HG03108 (cell line): Measurements from ENCODE around the gene CCDC82.

Experiments used
- ATAC-seq: cut with Tn5 transposase; IDR thresholded peaks from one replicate; pipeline ENCODE4 v1.9.1; 2021; ENCODE audit warnings: moderate library complexity; ENCODE audit not compliant: unreplicated experiment

CCDC82 gene

DNA sequence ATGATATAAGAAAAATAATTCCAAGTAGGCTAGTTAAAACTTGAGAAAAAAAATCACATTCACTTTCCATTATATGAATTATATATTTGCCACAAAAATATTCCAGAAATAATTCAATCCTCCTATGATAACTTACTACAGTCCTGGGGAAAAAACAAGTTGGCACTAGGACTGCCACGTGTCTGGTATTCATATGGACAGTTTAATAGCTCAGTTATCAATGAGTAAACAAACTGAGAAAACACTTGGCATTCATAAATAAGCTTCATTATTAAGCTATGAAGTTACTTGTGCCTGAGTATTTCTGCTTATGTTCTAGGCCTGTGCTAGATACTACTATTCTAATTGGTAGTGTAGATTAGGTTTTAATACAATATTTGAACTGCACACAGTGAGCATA, 24.2 kb downstream of the CCDC82 start:
- ATAC-seq, result no peak

DNA sequence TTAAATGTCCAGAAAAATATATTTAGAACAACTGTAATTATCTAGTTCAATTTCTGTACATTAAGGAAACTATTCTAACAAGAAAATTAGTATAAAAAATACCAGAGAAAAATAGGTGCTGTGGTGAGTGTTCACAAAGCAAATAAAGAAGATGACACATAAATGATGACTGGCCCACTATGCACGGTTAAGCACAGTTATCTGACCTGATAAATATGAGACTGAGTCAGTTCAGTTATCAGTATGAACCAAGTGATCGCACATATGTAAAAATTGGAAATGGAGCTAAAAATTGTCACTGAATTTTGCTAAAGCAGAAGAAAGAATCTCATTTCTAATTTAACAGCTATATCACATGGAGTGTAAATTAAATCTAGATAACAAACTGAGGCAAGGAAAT, 27.9 kb downstream of the CCDC82 start:
- no peak for ATAC-seq

DNA sequence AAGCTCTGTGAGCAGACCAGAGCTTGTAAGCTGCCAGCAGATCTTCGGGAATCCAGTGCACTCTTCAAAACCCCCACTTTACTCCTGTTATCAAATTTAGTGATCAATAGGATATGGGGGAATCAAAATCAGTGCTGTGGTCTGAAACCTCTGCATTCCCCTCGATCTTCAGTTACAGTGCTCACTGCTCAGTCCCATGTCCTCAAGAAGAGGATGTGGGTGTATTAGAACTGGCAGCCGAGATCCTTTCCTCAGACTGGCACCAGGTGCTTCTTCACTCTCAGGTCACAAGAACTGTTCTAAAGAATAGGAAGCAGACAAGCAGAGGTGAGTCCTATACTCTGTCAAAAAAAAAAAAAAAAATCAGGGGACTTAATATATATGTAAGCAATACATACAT, 31.4 kb downstream of the CCDC82 start:
- ATAC-seq, result no peak

DNA sequence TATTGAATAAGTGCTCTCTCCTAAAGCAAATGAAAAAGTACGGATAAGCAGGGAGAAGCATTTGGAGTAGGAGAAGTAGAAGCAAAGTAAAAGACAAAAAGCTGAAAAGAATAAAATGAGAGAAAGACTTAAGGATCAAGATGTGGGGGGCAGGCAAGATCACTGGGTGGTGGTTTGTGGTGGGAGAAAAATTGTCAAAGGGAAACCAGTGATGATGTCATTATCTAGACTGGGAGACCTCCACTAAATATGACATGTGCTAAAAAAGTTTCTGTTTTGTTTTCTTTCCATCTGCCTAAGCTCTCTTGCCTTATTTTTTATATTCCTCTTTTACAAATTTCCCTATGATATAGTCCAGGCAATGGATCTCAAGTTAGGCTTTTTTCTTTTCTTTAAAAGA, 31.9 kb downstream of the CCDC82 start:
- no peak for ATAC-seq

DNA sequence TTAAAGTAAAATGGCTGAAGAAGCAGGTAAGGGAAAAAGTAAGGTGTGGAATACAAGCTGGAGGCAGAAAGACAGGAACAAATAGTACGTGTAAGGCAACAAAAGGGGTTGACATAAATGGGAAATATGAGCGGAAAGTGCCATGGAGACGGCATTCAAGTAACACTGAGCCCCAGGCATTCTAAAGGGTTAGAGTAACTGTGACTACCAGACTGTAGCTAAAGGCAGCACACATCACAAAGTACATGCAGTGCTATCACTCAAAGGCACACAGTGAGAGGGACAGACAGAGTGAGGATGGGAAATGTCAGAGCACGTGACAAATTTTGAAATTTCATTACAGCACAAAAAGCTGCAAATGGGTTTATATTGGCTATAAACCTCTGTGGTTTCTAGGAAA, 32.9 kb downstream of the CCDC82 start:
- ATAC-seq, result no peak

DNA sequence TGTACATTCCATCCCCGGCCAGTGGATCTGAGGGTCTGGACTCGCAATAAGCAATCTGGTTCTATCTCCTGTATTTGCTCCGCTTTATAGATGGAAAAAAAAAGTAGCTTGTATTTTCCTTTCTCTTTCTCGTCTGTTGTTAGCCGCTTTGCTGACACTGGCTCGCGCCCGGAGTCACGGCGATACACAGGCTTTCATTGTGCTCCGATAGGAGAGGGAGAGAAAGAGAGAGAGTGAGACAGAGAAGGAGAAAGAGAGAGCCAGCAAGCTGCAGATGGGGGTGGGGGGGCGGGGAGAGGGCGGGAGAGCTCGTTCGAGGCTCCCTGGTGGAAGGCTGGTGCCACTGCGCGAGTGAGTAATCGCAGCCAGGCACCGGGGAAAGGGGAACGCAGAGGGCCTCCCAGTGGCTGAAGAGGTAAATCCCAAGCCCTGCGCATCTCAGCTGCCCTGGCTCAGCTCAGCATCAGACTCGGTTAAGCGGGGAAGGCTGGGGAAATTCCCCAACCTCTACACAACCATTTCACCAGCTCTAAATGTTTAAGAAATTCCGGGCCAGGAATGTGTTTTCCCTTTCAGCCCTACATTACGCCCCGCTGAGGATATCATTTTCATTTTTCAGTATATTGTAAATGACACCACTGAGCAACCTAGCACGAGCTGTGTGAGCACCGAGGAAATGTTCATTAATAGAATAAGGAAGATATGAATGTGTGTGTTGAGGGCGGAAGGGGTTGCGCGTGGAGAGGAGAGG, 46.6 kb downstream of the CCDC82 start, which contains the start of gene MAML2:
TSS of gene MAML2 (minus strand) at position 235 of the 751 bp plus-strand sequence. CDS start 1,300 bp downstream, outside the sequence.
- peak; percentile 75 for ATAC-seq

DNA sequence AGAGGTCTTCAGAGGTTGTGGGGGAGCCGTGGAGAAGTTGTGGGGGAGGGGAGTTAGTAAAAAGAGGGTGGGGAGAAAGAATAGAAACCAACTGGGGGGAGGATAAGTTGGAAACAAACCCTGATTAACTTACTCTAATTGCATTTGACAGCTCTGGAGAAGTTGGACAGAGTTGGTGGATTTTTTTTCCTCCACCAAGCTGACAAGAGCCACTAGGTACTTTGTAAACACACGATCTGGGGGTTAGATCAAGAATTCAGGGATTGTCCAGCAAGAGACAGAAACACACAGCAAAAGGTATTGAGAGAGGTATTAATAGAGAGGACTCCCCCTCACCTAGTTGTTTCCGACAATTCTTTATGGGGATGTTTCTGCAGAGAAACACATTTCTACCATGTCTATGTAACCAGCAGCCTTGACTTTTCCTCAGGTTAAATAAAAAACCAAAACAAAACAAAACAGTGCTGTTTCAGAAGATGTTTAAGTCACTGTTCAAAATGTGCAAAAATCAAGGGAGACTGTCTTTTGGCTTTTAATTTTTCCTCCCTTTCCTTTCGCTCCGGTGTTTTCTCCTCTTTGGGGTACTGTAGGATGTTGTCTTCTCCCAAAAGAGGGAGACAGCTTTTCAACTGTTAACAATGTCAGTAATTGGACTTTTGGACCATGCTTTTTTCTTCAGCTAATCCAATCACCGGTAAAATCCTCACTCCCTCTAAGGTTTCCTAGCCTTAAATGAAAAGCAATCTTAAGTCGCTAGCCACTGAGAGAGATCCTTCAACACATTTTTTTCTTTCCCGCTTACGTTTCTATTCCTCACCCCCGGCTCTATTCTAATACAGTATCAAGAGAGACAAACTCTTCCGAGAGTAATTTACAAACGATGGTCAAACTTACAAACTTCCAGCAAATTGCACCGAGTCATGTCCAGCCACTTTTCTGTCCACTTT, 47.4 kb downstream of the CCDC82 start:
- no peak for ATAC-seq

DNA sequence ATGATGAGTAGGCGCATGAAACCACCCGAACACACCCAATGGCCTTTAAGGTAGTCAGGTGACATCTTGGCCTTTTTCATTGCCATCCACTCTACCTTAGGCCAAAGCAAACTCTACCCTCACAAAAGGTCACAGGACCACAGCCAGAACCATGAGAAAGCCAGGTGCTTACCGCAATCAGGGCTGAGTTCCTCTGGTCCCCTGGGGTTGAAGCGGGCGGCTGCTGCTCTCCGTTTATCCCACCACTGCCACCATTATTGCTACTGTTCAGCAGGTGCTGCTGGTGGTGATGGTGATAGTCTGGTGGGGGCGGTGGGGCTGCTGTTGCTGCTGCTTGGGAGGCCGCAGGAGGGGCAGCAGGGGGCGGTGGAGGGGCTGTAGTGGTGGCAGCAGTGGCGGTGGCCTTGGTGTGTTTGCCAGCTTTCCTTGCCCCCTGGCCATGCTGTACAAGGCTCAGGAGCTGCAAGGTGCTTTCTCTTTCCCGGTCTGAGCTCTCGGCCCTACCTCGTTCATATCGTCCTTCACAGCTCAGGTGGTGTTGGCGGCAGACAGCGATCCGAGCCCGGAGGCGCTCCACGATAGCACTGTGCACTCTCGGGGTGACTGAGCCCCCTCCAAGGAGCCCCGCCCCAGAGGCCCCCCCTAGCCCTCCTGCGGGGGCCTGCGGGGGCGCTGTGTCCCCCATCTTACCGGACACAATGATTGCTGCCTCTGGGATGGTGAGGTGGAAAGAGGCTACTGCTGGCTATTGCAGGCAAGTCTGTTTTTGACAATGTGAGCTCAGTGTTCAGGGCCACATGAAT, 48.3 kb downstream of the CCDC82 start:
- ATAC-seq, result peak; percentile 31

DNA sequence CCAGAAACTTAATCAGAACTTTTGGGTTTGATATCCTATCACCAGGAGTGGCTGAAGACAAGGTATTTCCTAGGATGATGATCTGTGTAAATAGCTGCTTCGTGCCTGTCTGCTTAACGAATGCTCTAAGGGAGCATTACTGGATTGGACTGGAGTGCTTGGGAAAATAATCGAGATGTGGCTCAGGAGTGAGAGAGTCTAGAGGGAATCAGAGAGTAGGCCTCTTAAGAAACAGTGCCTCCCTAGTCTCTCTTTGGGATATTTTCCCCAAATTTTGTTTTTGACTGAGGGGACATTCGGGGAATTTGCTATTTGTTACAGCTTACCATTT, 49.2 kb downstream of the CCDC82 start:
- no peak for ATAC-seq

DNA sequence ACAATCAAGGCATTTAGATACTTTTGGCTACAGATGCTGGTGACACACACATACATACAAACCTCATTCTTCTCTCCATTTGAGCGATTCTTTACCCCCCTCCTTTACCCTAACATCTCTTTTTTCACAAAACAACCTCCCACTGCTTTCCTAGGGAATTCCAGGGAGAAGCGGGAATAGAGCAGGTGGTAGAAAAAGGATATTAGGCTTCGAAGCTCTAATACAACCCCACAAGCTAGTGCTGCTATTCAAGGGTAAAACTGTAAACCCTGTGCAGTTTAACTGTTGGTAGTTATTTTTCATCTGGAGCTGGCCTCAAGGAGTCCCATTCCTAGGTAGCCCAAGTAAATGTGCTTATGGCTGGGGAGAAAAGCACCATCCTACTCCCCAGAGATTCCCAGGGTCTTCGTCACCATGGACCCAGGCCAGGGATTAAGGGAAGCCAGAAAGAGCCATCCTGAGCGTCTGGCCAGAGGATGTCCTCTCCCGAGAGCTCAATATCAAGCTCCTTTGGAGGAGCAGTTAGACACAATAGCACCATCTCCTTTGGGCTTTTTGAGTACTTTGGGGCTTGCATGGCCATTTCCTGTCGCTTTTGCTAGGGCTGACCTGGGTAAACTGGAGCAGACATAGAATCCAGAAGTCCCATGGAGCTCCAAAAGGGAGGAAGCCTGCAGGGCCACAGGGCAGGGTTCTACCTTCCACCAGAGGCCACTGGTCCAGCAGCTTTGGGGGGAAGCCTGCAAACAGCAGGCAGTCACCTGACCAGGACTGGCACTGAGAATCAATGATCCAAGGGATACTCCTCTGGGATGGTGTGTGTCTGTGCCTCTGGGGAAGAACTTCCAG, 49.8 kb downstream of the CCDC82 start:
- no peak for ATAC-seq

DNA sequence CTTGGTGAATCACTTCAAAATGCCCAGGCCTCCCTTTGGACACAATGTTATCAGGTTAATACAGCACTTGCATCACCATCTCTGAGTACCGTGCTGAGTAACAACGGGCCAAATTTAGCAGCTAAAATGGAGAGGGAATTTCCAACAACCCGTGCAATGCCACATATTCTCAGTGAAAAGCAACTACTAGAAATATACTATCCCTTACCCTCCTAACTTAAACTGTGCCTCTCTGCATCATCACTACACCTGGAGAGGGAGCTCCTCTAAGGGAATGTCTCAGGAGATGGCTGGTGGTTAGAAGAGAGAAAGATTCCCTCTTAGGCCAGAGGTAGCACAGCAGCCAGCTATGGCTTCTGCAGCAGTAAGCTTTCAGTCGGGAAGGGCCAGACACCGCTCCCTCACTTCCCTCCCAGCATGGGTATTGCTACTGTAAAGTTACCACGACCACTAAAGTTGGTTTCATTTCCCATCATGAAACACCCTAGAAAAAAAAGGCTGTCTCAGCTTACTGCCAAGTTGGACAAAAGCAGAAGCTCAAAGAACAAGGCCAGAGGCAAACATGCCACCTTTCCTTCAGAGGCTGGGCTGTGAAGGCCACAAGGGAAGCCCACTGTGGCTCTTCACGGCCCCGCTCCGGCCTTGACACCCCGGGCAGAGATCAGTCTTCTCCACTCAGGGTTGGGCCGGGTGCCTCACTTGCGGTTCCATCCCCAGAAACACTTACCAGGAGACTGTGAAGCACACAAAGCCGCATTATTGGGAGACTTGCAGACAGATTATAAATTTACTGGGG, 50.6 kb downstream of the CCDC82 start:
- peak; percentile 35 for ATAC-seq

DNA sequence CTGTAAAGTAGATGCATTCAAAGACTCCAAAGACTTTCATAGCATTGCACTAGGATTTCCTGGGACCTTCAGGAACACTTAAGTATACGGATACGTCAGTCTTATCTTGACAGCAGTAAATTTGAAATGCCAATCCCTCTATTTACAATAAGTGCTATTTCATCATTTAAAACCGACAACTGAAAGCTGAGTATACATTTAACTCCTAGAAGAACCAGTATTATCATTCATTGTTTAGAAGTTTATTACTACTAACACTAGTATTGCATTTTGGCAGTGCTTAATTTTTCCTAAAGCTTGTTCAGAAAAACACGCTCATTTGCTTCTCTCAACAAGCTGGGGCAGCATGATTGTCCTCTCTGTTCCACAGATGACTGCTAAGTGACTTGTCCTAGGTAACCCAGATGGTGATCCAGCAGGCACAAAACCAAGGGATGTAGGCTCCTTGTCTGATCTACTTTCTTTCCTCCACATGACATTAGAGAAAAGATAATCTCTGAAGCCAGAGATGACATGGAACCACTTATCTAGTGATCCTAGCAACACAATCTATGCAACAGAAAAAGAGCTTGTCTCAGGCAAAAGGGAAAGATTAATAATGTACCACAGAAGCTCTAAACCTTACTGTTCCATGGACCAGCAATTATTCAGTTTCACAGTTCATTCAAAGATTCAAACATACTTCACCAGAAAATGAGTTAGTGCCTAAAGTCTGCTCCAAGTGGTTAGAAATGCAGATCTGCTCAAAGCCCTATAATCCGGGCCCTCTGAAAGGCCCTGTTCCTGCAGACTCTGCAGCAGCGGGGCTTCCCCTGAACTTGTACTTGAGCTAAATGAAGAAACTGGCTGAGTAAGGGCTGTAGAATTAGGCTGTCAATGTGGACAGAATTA, 51.9 kb downstream of the CCDC82 start:
- peak; percentile 33 for ATAC-seq

DNA sequence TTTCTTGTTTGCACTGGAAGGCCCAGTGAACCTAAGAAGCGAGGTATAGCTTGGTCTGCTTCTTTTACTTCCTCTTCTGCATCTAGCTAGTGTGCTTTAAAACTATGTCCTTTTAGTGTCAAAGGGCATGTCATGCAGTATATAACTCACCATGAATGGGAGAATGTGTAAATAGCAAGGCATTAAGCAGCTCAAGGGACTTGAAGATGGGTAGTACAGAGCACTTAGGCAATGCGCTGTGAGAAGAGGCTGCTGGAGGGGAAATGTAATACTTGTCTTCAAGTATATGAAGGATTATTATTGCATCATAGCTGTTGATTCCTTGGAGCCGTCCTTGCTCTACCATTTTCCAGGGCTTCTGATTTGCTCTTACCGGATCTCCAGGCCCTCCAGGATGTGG, 54.3 kb downstream of the CCDC82 start:
- no peak for ATAC-seq

DNA sequence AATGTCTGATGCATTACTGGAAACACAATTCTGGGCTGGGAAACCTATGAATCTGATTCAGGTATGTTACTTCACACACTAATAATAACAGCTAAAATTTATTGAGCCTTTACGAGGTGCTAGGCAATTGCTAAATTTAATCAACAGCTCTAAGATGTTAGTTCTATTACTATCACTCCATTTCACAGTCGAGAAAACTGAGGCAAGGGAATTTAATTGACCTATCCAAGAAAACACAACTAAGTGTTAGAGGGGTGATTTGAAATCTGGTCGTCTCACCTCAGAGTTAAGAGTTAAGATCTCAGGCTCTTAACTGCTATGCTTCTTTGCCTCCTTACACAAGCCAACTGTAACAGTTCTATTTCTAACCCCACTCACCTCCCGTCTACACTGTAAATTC, 55.5 kb downstream of the CCDC82 start:
- no peak for ATAC-seq

DNA sequence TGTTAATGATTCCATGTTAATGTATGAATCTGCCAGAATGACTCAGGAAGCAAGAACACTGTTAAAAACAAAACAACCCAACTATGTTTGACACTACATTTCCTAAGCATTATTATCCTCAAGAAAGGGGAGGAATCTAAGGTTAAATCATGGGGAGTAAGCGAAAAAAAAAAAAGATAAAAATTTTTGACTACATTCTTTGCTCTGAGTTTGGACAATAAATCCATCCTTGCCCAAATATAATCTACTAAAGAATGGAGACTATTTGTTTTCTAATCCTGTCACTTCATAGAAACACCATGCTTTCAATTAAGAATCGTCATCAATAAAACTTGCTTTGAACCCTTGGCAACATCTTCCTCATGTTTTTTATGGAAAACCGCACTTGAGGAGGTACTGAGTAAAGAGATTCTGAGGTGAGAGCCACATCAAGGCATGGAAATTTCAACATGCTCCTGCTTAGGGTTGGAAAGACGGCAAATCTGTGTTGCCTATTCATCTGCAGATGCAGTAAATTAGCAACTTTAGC, 56.5 kb downstream of the CCDC82 start:
- no peak for ATAC-seq

DNA sequence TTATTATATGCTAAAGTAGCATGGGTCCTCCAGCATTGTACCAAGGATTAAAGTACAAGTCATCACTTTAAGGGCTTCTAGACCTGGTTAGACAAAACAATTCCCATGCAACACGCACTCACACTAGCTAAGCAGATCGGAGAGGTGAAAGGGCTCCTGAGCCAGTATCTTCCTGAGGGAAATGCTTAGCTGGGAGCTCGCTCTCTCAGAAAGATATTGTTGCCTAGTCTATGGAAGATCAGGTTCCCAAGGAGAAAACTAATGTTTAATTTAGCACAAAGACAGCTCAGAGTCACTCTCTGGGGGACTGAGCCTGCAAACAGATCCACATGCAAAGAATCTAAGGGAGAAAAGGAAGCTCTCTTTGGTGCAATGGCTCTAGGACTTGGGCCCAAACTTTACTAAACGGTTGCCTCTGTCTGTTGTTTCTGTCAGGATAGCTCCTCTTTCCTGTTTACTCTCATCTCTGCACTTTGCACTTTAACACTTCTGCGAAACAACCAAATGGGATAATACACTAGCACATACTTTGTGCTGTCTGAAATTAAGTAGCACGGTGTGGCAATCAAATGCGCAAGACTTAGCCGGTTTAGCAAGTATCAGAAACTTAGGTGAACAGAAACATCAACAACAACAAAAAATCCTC, 57.5 kb downstream of the CCDC82 start:
- no peak for ATAC-seq

DNA sequence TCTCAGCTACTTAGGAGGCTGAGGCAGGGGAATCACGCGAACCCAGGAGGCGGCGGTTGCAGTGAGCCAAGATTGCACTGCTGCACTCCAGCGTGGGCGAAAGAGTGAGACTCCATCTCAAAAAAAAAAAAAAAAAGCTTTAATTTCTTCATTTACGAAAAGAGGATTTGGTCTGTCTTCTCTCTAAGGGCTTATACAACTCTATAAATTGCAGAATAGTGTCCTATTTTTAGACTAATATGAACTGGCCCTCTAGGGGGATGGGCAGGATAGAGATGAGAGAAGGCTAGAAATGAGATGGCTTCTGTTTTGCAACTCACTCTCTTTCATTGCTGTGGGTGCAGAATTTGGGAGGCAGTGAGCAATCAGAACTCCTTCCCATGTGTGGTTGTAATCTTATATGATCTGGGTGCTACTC, 58.0 kb downstream of the CCDC82 start:
- ATAC-seq, result no peak

DNA sequence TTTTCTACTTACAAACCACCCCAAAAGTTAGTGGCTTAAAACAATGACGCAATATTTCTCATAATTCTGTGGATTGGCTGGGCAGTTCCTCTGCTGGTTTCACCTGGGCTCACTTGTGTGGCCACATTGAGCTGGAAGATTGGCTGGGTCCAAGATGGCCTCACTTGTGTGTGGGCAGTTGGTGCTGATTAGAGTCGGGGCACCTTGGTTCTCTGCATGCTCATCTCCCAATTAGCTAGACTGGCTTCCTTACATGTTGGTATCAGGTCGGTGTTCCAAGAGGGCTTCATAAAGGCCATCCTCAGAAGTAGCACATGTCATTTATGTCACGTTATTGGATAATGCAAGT, 59.2 kb downstream of the CCDC82 start:
- ATAC-seq, result no peak
